GM11168 (cell line): Measurements from ENCODE around the gene SRR.
"Not testable (repeated sequence)": the region's sequence is repeated elsewhere in the genome, so short reads cannot be mapped to it uniquely, and the experiment has no call there.

Source experiments
- in situ Hi-C: fragments of 300-500 bp; cut with MboI; formaldehyde crosslinking; loops from one replicate; pipeline ENCODE4 v1.12.0; 2022; ENCODE audit warnings: low sequenced_read_pairs; ENCODE audit not compliant: unreplicated experiment

Gene SRR, protein sequence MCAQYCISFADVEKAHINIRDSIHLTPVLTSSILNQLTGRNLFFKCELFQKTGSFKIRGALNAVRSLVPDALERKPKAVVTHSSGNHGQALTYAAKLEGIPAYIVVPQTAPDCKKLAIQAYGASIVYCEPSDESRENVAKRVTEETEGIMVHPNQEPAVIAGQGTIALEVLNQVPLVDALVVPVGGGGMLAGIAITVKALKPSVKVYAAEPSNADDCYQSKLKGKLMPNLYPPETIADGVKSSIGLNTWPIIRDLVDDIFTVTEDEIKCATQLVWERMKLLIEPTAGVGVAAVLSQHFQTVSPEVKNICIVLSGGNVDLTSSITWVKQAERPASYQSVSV

DNA sequence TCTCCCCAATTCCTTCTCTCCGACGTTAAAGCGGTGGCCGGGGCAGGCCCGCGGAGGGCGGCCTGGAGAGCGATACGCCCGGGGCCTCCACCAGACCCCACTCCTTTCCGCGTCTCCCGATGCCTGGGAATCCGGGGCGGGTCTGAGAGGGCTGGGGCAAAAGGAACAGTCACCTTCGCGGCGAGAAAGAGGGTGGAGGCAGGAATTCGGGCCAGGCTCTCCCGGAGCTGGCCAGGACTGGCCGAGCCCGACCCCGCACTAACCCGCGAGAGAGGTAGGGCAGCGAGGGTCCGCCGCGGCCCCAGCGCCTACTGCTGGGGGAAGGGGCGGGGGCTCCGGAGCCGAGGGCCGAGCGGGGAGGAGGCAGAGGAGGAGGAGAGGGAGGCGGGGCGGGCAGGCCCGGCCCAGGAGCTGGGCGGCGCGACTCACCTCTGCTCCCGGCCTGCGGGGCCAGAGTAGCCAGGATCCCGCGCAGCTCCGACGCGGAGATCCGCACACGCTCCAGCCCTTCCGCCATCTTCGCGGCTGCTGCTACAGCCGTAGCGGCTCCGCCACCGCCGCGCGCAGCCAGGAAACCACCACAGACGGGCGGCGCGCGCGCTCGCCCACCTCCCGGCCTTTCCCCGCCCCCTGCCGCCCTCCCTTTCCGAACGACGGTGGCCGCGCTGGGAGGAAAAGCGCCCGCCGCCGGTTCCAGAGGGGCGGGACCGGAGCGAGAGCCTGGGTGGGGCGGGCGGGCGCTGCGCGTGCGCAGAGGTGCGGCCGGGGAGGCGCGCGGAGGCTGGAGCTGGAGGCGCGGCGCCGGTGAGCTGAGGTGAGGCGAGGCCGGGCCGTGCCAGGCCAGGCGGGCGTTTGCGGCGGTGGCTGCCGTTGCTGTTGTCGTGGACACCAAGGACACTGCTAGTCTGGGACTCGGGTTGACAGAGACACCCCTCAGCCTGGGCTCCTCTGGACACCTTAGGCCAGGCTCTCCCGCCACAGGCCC, at the start of gene SRR, which contains the start of gene SMG6:
SRR (plus strand) TSS at position 747 of the 985 bp plus-strand sequence. CDS start 11,611 bp downstream, outside the sequence.
SMG6 (minus strand) TSS at position 582 of the 985 bp plus-strand sequence; CDS start at position 517, 65 bp downstream.
- in situ Hi-C loops: no loop called here

DNA sequence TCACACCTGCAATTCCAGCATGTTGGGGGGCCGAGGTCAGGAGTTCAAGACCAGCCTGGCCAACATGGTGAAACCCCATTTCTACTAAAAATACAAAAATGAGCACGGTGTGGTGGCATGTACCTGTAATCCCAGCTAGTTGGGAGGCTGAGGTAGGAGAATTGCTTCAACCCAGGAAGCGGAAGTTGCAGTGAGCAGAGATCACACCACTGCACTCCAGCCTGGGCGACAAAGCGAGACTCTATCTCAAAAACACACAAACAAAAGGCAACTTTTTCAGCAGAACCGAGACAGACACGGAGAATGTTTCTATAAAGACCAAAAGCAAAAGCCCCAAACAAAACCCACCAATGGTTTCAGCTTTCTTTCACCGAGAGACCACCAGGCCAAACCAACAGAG, 44.9 kb upstream of the SRR start:
- in situ Hi-C loops: not testable (repeated sequence)

DNA sequence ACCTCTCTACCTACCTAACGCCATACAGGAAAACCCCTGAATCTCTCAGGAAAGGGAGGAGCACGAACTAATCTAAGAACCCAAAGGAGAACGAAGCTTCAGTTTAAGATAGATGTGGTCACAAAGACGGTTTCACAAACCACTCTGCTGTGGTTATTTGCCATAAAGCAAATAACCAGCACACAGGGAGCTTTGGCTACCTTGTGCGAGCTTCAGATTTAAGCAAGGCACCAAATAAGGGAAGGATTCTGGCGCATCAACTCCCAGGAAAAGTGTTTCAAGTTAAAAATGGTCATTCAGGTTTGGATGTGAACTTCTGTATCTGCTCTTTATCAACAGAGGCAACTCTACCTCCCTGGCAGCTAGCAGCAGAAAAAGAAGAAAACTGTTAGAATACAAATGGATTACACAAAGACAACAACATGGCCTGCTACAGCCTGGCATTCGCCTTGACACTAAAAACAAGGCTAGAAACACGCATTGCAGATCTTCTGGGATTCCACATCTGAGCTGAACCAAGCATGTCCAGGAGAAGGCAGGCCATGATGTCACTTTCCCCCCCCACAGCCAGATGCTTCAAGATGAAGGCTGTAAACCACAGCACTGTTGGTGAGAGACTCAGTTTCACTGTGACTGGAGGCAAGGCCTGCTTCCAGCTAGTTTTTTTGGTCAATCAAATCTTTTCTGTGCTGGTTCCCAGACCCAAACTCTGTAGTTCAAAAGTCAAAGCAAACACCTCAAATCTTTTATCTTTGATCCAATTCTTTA, 43.8 kb upstream of the SRR start:
- in situ Hi-C loops: no loop called here

DNA sequence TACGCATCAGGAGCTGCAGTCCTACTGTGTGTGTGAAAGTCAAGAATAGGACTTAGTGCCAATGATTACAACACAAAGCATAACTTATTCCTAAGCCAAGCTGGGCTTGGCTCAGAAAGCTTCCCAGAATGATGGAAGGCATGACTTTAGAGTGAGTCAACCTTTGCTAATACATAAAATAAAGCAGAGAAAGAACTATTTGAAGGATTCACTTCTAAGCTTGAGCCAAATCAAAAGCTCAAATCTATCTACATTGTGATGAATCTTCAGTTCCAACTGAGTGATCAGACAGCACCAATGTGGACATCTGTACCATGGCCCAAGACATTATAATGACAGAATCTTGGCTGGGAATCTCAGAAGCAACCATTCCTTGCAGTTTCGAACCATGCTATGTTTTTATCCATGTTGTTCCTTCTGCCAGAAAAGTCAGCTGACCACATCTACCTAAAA, 41.6 kb upstream of the SRR start:
- in situ Hi-C loops: no loop called here

DNA sequence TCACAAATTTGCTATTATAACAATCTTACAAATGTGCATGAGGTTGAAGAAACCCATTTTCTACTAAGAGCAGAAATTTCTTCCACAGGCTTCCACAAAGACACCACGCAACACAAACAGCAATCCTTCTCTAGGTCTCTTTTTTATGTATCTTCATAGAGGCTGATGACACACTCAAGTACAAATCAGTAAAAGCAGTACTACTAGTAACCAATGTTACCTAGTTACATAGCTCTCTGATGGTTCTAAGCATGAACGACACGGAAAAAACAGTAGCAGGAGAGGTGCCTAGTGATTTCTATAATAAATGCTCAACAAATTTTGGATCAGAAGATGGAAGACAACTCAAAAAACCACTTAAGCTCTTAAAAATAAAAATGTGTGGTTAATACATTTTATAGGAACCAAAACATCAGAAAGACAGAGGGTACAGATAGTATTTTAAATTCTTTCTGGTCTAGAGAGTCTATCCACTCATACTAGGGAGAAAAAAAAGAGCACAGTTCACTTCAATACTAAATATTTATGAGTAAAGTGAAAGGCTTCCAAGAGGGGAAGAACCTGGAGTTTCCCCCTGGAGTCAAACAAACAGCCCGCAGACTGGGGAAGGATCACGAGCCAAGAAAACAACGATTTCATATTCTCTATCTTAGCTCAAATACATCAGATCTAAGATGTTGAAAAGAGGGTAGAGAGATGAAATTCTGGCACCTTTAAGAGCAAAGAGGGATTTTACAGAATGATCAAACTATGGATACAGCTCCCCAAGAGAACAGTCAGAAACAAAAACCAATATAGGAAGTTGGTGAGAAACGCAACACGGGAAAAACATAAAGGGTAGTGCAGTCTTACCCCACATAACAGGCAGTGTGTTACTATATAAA, 40.3 kb upstream of the SRR start:
- in situ Hi-C loops: no loop called here

DNA sequence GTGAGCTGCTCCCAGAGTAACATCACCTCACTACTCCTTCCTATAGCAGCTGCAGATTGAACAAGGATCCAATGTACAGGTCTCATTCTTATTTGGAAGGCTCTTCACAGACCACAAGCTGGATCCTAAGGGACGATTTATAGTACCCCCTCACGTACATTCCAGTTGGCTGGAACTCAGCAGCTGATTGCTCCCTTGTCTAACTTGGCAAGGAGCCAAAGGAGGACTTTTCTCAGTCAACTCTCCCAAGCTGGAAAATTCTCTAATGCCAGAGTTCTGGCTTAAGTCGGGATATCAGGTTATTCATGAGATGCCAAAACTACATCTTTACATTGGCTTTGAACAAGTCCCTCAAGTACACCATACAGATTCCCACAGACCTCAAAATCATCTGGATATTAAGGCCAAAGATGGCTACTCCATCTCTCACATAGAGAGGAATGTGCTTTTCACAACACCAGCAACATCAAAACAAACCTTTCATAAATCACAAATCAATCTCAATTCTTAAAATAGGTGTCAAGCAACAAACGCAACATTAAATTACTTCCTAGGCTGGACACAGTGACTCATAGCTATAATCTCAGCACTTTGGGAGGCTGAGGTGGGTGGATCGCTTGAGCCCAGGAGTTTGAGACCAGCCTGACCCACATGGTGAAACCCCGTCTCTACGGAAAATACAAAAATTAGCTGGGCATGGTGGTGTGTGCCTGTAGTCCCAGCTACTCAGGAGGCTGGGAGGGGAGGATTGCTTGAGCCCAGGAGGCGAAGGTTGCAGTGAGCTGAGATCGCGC, 39.5 kb upstream of the SRR start:
- in situ Hi-C loops: no loop called here

DNA sequence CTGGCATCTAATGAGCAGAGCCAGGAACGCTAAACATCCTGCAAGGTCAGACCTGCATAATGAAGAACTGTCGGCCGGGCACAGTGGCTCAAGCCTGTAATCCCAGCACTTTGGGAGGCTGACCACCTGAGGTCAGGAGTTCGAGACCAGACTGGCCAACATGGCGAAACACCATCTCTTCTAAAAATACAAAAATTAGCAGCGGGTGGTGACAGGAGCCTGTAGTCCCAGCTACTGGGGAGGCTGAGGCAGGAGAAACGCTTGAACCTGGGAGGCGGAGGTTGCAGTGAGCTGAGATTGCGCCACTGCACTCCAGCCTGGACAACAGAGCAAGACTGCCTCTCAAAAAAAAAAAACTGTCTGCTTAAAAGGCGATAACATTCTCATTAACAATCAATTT, 38.6 kb upstream of the SRR start:
- in situ Hi-C loops: not testable (repeated sequence)

DNA sequence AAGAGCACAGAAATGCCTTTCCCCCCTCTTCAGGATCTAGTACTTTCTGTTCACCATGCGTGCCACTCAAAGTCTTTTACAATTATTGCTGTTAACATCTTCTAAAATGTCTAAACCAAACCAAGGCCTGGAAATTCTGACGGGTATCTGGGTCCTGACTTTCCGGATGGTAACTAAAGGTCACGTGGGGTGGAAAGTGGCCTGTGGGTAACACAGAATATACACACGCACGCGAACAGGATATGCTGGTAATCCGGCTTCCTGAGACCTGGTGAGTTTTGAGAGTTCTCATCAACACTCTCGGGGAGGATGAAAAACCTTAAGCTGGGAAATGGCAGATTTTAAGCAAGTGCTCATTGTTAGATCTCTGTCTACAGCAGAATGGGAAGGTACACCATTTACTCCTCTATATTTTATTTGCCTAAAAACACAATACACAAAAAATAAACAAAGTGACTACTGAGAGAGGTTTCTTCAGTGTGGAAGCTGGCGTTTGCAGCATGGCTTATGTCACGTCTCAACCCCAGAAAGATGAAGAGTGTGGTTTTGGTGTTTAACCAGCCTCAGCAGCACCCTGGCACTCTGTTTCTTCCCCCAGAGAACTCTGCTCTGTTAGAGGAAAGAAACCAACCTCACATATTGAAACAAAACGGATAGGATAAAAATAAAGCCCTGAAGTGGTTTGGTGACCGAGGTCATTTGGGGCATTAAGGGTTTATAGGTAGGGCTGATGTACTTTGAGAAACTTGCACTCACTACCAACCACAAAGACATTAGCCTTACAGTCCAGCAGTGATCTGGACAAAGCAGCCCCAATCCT, 37.5 kb upstream of the SRR start:
- in situ Hi-C loops: no loop called here

DNA sequence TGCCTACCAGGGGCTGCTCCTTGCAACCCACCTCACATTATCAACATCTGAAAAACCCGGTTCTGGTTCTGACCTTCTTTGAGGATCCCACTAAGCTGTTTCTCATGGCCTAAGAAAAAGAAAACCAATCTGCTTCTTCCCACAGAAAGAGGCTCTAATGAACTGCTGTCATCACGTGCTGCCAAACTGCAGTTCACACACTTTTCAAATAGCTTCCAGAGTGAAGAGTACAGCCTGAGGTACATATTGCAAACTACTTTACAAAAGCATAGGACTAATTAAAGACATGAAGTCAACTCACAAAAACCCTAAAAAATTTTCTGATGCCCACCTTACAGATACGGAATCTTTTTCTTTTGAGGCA, 36.9 kb upstream of the SRR start:
- in situ Hi-C loops: no loop called here

DNA sequence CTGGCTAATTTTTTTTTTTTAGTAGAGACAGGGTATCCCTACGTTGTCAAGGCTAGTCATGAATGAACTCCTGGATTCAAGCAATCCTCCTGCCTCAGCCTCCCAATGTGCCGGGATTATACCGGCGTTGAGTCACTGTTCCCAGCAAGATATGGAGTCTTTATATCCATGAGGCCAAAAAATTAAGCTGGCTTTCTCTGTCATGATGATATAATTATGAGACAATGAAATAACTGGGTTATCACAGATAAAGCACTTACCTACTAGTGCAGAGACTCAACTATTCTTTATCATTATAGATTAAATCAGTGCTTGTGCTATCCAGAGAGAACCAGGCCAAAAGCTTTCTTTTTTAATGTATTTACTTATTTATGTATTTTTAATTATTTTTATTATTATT, 36.4 kb upstream of the SRR start:
- in situ Hi-C loops: no loop called here

DNA sequence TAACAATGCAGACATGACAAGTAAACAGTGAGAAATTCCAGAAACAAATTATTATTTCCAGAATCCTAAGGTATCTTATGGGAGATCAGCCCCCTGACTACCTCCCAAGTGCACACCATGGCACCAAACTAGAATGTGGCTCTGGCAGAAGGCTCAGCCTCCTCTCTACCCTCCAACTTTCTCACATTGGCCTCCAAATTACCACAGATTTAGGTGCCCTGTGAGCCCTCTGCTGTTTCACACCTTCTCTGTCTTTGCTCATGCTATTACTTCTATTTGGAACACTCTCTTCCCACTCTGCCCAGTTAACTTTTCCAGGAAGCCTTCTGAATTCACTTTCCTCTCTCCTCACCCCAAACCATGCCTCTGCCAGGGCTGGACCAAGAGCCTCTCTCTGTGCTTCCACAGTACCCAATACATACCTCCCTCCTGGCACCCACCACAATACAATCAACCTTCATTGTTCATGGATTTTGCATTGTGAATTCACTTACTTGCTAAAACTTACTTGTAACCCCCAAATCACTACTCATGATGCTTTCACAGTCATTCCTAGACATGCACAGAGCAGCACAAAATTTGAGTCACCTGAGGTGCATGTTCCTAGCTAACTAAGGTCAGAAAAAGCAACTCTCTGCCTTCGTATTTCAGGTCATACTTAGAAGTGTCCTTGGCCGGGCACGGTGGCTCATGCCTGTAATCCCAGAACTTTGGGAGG, 31.6 kb upstream of the SRR start:
- in situ Hi-C loops: no loop called here

DNA sequence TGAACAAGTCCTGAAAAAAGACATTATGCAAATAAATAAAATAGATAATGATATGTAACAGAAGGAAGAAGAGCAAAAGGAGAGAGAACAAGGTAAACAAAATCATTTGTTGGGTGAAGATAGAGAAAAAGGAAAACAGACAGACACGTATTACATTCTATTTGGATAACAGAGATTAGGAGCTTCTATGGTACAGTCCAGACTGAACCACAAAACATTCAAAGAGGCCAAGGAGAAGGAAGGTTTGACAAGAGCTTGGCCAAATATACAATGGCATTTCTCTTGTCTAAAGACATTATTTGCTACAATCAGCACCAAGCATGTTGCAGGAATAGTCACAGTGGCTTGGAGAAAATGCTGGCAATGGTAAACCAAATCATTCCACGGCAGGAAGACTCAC, 29.3 kb upstream of the SRR start:
- in situ Hi-C loops: no loop called here

DNA sequence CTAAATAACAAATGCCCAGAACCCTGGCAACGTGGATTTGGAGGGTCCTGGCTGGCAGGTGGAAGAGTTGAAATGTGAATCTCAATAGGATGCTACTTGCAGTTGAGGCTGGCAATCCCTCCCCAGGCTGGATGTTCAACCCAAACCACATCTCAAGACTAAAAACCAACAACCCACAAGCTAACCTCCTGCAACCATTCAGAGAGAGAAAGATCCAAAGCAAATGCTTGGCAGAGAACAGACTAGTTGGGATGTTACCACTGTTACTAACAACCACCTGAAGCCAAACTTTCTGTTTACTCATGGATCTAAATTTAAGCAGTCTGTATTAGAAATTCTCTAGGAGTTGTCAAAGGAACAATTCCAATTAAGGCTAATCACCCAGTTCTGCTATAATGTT, 28.0 kb upstream of the SRR start:
- in situ Hi-C loops: loop anchor here (25.0 kb wide), 1 partner anchor 388 kb away; no protein-coding TSS in a partner anchor

DNA sequence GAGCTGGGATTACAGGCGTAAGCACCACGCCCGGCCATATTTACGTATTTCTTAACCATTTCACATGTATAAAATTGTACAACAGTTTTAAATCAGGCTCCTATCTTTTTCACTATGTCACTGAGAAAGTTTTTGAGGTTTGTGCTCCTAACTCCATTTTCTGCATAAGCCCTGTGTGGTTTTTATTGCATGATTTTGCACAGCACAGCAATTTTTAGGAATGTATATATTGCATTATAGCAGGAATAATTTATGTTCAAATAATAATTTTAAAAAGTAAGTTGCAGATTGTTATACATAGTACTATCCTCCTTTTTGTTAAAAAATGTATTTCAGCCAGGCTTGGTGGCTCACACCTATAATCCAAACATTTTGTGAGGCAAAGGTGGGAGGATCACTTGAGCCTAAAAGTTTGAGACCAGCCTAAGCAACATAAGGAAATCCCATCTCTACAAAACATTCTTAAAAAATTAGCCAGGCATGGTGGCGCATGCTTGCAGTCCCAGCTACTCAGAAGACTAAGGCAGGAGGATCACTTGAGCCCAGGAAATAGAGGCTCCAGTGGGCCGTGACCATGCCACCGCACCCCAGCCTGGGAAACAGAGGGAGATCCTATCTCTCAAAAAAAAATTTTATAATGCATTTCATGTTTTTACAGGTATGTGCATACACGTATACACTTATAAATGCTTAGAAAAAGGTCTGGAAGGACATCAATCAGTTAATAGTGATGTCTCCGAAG, 26.1 kb upstream of the SRR start:
- in situ Hi-C loops: loop anchor here (25.0 kb wide), 1 partner anchor 390 kb away; no protein-coding TSS in a partner anchor

DNA sequence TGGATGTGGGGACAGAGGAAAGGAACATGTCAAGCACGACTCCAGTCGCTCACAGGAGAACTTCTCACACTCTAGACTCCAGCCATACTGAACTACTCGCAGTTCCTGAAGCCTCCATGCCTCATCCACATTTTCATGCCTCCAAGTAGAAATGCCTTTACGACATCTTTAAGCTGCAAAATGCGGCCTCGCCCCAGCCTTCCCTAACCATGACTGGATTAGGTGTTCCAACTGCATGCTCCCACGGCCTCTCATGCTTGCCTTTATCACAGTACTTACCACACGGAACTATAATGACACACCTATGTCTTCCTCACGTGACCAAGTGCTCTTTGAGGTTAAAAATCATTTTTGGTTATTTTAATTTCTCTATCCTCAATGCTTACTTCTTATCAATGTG, 24.0 kb upstream of the SRR start:
- in situ Hi-C loops: loop anchor here (25.0 kb wide), 1 partner anchor 392 kb away; no protein-coding TSS in a partner anchor

DNA sequence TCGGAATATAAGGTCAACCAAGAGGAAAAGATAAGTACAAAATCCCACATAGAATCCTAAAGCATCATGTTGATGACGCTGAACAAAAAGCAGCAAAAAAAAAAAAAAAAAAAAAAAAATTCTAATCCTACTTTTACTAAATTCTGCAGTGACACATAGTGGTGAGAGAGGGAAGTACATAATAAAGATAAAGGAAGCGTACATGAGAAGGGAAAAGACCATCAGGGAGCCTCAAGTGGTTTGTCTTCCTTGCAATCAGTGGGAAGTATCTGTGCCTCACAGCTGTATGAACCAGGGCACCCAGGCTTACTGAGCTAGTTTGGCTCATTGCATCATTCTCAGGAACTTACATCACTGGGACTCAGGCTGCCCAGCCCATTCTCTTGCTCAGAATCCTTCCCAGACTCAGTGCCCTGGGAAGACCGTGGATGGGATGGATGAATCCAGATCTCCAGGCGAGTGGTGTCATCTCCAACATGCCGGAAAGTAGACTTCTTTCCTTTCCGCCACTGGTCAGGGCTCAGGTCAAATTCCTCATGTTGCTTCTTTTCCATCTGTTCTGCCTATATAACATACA, 21.4 kb upstream of the SRR start:
- in situ Hi-C loops: loop anchor here (25.0 kb wide), 1 partner anchor 395 kb away; no protein-coding TSS in a partner anchor
